Stimulated activated CD8-positive, alpha-beta memory T cell treated with anti-CD3 and anti-CD28 coated beads, Interleukin-15, amount 100 ng/mL, for 1 hour (primary cell): ENCODE data around the gene BCAR3.
"Not testable (repeated sequence)": the region's sequence is repeated elsewhere in the genome, so short reads cannot be mapped to it uniquely, and the experiment has no call there.

ENCODE experiments used
- DNase-seq: peaks from one replicate; pipeline ENCODE4 v3.0.0-alpha.2; 2020; ENCODE audit warnings: low read depth

The BCAR3 gene

DNA sequence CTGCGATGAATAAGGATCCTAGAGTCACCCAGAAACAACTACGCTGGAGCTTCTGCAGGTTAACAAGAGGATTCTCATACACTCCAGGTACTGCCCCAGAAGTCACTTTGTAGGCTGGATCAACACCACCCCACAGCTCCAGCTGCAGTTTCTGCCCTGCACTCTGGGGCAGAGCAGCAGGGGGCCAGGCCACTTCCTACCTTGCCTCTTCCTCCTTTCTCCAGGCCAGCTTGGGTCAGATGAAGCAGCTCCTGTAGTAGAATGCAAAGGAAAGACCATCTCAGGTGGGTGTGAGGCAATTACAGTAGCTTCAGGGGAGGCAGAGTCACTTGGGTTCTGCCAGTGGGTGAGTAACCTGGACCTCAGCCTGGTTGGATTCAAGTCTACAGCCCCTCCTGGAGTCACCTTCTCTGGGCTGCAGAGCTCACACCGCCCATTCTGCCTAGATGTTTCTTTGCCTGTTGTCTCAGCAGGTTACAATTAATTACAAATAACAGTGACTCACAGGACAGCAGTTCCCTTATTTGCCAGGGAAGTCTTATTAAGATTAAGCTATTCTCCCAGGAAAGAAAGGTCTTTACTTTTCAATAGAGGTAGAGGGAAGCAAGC, 24.4 kb upstream of the BCAR3 start:
- no peak for DNase-seq

GRCh38 chr1:93704052-93704451, 22.4 kb upstream of the BCAR3 start:
- DNase-seq: no peak

- DNase-seq: no peak
Observed at GRCh38 chr1:93703643-93704042, 22.0 kb upstream of the BCAR3 start.

DNA sequence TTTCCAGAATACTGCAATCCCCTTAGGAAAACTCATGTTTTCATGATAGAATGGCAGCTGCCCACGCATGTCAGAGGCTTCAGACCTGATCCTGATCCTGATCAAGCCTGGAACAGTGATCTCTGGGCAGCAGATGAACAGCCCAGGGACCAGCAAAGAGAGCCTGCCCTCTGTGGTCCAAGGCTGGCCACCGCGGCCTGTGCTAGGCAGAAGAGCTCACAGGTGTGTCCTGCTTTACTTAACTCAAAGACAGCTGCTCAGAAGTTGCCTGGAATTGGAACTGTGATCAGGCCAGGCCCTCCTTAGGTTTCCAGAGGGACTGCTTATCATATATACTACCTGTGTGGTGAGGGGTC, 21.2 kb upstream of the BCAR3 start:
- no peak for DNase-seq

DNA sequence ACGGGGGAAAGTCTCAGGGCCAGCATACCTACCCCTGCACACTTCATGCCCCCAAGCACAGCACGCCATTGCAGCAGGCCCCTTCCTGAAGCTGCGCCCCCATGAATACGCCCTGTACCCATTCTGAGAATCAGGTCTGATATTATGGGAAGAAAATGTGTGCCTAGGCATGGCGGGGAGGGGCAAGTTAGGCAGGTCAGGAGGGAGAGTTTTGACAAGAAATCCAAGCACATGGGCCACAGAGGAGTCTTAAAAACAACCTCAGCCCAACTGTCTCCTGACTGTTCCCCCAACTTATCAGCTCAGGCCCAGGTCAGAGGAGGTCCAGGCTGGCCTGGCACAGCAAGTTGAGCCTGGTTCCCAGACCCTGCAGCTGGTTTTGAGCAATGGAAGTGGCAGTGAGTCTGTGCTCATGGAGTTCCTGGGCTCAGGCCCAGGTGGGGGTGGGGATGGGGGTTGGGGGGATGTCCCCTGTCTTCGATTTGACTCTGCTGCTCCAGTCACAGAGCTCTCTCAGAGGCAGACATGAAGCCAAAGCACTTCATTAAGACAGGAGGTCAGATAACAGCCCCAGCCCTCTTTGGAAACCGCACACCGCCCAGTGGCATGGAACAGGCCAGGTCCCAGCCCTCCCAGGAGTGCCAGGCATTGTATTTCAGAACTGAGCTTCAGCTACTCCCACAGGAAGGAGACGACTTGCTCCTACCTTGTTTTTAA, 20.6 kb upstream of the BCAR3 start:
- no peak for DNase-seq

DNA sequence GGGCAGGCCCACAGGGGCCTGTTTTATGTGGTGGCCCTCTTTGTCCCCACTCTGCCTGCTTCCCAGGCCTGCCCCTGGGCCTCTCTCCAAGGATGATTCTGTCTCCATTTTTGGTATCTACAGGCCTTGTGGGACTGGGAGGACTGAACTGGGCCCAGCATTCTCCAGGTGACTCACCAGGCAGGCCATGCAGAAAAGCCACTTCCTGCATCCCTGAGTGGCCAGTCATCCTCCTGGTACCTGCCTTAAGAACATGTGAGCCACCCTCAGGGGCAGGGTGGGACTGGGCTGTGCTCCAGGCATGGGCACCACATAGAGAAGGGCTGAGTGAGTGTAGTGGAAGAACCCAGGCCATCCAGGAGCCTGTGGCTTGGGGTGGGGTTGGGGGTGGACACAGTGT, 20.0 kb upstream of the BCAR3 start:
- no peak for DNase-seq

DNA sequence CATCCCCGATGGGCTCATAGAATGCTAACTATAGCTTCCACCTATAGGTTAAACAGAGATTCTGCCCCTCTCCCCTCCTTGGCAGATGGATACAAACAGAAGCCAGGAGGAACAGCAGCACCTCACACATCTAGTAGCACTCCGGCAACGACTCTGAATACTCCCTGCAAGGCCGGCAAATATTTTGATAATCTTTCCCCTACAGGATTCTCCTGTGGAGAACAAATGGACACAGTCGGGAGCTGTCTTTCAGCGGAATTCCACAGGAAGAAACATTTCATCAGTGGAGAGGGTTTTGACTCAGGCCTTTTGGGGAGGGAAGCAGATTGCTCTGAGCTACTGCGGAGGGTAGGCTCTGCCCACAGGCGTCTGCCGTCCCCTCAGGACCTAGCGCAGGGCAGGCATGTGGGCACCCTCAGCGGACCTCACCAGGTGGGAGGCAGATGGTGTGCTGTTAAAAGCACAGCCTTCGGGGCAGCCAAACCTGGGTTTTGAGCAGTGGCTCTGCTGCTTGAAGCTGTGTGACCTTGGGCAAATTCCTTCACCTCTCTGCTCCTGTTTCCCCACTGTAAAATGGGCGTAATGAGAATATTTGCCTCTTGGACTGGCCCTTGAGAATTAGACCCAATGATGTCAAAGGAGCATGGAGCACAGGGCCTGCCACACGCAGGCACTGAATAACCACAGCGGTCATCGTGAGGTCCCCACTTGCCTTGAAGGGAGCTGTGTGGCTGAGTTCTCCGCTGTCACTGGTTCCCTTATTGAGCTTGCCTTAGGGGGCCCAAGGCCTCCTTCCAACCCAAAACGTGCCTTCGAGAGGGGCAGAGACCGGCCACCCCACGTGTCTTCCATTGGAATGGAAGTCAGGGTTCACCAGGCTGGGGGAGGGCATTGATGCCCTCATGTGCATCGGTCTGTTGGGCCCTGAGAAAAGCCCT, 19.2 kb upstream of the BCAR3 start:
- DNase-seq: no peak

GRCh38 chr1:93699503-93700168, 18.0 kb upstream of the BCAR3 start:
- no peak for DNase-seq

DNA sequence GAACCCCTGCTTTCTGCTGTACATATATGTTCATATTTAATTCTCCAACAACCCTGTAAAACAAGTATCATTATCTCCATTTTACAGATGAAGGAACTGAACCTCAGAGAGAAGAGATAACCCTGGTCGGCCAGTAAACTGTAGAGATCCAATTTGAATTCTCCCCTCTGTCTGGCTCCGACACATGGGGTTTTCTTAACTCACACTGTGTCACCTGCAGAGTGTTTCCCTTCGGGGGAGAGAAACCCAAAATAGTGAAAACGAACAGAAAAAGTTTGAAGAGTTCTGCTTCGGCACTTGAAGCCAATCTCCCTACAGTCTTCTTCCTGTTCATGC, 17.4 kb upstream of the BCAR3 start:
- no peak for DNase-seq

- DNase-seq: no peak
Observed at GRCh38 chr1:93698329-93699048, 16.9 kb upstream of the BCAR3 start.

DNA sequence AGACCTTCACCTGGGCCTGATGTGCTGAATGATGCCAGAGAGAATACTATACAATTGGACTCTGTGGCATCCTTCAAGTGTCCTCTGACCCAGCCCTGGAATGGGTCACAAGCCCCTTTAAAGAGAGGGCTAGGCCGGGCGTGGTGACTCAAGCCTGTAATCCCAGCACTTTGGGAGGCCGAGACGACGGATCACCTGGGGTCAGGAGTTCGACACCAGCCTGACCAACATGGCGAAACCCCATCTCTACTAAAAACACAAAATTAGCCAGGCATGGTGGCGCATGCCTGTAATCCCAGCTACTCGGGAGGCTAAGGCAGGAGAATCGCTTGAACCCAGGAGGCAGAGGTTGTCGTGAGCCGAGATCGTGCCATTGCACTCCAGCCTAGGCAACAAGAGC, 15.9 kb upstream of the BCAR3 start:
- DNase-seq: not testable (repeated sequence)

DNA sequence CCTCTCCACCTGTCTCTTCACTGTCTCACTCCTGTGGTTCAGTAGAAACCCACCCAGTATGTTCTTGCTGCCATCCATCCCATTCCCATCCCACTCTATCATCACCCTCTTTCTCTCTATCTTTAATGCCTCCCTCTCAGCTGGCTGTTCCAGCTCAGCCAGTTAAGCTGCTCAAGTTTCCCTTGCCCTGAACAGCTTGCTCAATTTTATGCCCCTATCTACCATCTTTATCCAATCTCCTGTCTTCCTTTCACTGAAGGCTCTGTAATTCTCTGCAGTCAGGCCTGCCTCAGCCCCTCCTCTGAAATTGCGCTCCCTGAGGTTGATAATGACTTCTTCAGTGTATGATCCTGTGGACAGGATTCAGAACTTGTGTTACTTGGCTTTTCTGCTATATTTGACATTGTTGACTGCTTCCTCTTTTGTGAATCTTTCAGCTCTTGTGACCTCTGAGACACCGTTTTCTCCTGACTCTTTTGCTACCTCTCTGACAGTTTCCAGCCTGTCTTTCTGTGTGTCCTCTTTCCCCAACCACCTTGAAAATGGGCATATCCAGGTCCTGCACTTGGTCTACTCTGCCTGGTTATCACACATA, 13.9 kb upstream of the BCAR3 start:
- no peak for DNase-seq

GRCh38 chr1:93694819-93695218, 13.2 kb upstream of the BCAR3 start:
- no peak for DNase-seq

DNA sequence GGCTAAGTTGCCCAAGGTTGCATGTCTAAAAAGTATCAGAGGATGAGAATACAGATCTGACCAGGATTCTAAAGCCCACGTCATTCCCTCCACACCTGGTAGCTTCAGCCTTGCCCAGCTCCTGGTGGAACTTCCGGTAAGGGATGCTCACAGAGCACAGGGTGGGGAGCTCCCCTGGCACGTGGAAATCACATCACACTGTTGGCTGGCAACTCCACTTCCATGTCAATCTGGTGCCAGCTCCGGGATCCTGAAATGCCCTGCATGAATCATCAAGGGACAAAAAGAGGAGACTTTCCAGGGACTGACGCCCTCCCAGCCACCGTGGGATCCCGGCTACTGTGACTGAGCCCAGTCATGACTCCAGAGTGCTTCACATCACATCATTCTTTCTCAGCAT, 12.4 kb upstream of the BCAR3 start:
- no peak for DNase-seq

DNA sequence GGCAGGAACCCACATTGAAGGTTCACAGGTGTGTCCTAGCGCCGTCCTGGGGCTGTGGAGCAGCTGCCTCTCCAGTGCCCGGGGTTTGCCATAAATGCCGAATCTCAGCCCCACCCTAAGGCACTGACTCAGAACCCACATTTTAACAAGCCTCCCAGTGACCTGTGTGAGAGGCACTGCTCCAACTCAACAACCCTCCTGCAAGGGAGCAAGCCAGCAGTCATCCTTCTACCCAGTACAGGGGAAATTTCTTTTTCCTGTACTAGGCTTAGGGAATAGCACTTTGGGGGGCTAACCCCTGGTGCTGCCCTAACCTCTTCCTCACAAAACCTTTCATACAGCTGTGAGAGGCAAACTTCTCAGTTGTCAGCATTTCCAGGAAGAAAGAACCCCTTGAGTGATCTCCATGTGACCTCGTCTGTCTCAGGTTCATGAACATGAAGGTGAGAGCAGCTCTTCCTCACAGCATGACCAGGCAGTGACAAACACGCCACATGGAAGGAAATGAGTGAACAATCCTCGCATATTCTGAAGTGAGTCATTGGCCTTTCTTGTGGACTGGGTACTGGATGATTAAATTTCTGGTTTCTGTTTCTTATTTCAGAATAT, 11.4 kb upstream of the BCAR3 start:
- DNase-seq: no peak

GRCh38 chr1:93692451-93692861, 10.8 kb upstream of the BCAR3 start:
- DNase-seq: no peak

DNA sequence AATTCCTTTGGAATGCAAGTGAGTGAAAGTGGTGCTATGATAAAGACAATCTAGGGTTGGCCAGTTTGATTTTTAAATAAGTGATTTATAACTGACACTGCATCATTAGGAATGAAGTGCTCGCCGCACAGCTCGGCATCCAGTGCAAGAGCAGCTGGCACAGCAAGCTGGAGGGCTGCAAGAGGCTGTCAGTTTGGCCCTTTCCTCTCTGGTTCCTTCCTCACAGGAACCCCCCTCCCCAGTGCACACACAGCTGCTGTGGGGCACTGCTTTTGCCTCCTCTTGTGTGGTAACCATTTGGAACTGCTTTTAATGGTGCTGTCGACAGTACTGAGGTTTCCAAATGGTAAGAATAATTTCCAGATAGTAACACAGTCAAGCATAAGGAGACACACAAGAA, 10.4 kb upstream of the BCAR3 start:
- no peak for DNase-seq

DNA sequence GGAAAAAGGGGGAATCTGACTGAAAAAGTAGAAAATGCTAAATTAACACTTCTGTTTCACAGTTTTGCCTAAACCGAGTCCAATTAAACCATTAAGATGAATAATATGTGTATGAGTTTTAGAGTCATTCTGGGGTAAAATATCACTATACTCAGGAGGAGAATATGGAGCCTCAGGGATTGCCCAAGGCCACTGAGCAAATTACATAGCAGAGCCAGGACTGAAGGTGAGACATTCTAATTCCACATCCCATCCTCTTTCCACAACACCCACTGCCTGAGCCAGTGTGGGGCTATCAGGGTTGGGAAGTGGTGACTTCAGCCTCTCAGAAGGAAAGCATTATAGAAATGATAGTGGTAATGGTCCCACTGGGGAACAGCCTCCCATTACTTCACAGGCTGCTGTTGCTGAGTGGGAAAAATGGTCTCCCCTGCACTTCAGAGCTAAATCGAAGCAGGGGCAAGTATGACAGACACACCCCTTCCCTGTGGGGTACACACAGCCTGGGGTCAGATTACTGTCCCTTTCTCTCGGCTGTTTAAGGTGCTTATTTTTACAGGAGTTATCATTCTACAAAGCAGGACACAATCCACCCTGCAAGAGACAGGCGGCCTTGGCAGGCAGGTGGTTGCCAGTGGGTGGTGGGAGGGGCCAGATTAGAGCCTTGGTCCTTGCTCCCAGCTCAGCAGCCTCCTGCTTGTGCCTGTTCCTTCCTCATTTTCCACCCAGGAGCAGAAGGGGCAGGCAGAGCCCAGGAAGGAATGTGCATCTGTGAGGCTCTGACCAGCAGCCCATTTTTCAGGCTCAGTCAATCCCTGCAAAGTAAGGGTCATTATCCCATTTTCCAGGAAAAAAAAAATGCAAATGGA, 9.5 kb upstream of the BCAR3 start:
- DNase-seq: no peak

- DNase-seq: no peak
Observed at GRCh38 chr1:93690341-93690740, 8.7 kb upstream of the BCAR3 start.
